IPS DF 4.7 (cell line): ENCODE measurements around the gene CIITA.

Source experiments
- DNase-seq: peaks from one replicate; pipeline ENCODE4 v3.0.0-alpha.2; 2013; ENCODE audit warnings: low spot score; ENCODE audit errors: extremely low read depth

The CIITA gene

DNA sequence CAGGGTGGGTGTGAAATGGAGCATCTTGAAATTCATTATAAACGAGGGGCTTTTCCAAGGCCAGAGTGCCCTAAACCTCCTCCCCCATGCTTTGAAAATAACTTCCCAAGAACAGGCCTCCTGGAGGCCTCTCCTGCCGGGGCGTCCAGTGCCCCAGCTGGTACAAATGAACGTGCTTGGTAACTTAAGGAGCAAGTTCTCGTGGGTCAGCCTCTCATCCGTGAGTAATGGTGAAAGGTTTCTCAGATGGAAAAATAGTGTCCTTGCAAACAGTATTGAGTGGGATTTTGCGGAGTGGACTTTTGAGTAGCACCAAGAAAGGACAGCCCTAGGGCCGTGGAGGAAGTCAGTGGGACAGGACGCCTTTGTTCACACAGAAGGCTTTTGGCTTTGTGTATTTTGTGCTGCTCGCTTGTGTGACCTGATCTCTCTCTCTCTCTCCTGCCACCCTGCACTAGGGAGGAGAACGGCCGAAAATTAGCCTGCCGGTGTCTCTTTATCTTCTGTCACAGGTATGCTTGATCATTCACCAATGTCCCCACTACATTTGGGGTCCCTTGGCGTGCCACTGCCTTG lies 102.0 kb downstream of the CIITA start:
- DNase-seq = no peak

DNA sequence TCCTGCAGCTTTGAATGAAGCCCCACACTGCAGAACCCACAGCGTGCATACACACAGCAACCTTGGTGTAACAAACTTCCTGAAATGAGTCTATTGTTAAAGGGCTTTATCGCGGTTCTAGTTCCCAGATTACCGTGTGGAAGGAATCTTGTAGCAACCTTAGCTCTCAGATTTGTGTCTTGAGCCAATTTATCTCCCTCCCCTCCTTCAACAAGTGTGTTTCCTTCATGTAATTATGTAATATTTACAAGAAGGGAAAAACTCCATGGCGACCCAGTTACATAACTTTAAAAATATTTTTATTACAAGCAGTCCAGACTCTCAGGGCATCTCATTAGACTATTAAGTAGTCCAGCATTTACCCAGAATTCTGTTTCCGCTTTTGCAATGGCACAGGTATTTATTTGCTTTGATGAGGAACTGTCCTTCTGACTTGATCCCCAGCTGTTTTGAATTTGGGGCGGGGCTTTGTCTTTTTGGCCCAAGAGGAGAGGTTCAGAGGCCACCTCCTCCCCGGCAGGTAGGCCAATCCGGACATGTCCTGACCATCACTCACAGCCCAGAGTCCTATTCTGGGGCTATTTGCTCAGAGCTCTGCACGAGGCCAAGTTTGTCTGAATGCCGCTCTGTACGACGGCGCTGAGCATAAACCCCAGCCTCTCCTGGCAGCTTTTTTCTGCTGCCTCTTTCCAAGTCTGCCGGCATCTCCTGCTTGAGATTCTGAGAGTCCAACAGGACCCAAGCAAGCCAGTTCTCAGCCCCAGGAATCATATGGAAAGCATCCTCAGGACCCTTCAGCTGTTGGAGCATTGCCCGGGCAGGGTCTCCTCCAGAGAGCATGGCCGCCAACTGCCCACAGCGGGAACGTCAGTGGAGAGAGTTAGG lies 103.0 kb downstream of the CIITA start:
- DNase-seq = no peak

DNA sequence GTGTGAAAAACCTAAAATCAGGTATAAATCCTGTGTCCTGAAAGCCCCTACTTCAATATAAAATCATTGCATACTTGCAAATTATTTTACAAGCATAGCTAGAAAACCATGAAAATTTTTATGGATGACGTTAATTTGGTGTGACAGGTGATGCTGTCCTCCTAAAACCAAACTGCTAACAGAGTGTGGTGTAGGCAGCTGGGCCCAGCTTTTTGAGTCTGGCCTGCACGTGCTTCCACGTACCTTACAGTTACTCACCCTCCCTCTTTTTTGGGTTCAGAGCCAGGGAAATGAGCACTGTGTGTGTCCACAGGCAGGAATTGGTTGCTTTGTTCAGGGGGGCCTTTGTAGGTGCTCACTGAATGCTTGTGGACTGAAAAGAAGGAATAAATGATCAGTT lies 103.8 kb downstream of the CIITA start:
- DNase-seq = no peak

DNA sequence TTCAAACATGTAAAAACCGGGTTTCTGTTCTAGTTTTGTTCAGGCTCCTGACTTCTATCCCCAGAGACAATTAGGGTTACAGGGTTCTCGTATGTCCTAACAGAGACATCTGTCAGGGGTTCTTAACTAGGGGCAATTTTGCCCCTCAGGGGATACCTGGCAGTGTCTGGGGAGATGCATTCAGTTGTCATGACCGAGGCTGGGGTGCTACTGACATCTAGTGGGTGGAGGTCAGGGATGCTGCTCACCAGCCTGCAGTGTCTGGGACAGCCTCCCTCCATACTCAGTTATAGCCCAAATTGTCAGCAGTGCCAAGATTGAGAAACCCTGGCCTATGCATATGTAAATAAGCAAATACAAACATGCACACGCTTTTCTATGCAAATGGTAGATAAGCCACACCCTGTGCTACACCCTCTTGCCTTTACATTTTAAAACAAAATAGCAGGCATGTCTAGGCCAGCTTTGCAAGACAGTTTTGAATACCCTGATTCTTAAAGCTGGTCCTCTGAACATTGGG lies 104.8 kb downstream of the CIITA start:
- no peak for DNase-seq

DNA sequence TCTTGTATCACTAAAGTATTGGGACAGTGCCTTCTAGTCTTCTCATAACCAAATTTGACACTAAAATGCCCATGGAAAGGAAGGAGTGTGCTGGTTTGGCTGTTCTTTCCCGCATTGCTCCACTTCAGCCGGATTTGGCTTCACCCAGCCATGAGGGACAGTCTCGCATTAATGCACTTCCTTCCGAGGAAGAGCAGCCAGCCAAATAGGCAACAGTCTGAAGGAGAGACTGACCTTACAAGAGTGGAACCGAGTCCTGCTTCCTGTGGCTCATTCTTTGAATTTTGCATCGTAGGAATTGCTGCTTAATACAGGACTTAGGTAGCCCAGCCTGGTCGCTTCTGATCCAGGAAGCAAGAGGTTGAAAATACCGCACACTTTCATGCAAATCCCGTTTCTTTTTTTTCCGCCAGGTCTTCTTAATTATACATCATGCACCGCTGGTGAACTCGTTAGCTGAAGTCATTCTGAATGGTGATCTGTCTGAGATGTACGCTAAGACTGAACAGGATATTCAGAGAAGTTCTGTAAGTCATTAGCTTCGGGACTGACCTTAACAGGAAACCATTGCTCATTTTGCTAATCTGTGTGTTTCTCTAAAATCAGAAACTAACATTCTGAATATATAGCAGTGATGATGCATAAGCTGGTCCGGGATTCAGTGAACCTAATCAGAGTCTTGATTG lies 105.6 kb downstream of the CIITA start:
- DNase-seq = no peak

DNA sequence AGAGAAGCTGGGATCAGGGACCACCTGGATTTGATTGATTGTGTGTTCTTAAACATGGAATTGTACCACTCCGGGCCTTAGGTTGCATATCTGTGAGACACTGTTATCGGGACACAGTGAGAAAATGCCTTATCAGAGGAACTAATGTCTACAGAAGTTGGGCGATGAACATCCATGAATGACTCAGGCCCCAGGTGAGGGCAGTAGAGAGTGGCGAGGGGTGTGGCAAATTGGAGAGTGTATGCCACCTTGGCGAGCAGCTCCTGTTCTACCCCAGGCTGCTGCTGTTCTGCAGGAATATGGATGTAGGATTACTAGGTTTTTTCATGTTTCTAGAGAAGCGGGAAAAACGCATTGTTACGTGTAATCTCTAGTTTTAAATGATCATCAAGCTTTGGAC lies 106.2 kb downstream of the CIITA start:
- DNase-seq = no peak

DNA sequence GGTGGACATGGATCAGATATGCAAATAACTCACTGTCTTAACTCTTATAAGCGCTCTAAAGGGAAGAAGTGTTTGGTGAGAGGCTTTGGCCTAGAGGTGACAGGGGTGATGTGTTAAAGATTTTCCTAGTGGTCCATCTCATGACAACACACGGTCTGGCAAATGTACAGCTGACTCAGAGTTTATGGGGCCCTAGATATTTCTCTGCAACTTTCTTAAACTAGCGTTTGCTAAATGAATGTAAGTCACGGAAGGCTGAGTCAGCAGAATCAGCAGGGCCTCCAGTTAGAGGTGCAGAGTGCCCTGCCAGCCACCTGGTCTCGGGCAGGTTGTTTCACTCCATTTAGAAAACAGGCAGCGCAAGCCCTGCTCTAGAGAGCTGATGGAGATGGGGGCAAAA lies 107.5 kb downstream of the CIITA start:
- DNase-seq = no peak
